Fibroblast of mammary gland (primary cell): ENCODE measurements around the gene USP14.

Source experiments
- DNase-seq: peaks from one replicate; pipeline ENCODE4 v3.0.0-alpha.2; 2010; ENCODE audit warnings: low read depth
- H3K4me3 ChIP-seq: 2 replicates; pipeline ENCODE4 v1.5.1; 2011; ENCODE audit warnings: low read depth, mild to moderate bottlenecking, low read length, moderate library complexity; ENCODE audit not compliant: control insufficient read depth
- TF ChIP-seq, protein P1 (sequence below): conservative IDR thresholded peaks from 2 replicates; pipeline ENCODE4 v1.5.1; 2011; ENCODE audit warnings: low read depth, low read length, inconsistent platforms; ENCODE audit not compliant: control insufficient read depth, insufficient read depth

USP14 gene

DNA sequence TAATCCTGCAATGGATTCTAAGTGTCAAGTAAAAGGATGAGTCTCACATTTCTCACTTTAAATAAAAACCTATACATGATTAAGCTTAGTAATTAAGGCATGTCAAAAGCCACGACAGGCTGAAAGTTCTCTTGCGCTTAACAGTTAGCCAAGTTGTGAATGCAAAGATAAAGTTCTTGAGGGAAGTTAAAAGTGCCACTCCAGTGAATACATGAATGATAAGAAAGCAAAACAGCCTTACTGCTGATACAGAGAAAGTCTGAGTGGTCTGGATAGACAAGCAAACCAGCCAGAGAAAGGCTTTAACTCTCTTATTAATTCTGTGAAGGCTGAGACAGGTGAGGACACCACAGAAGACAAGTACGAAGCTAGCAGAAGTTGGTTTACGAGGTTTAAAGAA lies 96.8 kb downstream of the USP14 start:
- no peak overlapping the region for H3K4me3 ChIP-seq
- DNase-seq = no peak
- TF ChIP-seq, protein P1, sequence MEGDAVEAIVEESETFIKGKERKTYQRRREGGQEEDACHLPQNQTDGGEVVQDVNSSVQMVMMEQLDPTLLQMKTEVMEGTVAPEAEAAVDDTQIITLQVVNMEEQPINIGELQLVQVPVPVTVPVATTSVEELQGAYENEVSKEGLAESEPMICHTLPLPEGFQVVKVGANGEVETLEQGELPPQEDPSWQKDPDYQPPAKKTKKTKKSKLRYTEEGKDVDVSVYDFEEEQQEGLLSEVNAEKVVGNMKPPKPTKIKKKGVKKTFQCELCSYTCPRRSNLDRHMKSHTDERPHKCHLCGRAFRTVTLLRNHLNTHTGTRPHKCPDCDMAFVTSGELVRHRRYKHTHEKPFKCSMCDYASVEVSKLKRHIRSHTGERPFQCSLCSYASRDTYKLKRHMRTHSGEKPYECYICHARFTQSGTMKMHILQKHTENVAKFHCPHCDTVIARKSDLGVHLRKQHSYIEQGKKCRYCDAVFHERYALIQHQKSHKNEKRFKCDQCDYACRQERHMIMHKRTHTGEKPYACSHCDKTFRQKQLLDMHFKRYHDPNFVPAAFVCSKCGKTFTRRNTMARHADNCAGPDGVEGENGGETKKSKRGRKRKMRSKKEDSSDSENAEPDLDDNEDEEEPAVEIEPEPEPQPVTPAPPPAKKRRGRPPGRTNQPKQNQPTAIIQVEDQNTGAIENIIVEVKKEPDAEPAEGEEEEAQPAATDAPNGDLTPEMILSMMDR = no peak

DNA sequence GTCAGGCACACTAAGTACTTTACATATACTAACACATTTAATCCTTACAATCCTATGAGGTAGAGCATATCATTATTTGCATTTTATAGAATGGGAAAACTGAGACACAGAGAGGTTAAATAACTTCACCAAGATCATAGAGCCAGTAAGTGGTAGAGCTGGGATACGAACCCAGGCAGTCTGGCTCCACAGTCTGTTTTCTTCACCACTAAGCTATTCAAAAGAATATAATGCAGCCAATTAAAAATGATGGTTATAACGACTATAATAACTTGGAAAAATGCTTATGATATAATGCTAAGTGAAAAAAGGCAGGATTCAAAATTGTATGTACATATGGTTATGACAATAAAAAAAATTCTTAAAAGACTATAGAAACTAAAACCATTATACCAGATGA lies 102.2 kb downstream of the USP14 start:
- H3K4me3 ChIP-seq = no peak overlapping the region
- TF ChIP-seq, protein P1 = no peak
- no peak for DNase-seq

DNA sequence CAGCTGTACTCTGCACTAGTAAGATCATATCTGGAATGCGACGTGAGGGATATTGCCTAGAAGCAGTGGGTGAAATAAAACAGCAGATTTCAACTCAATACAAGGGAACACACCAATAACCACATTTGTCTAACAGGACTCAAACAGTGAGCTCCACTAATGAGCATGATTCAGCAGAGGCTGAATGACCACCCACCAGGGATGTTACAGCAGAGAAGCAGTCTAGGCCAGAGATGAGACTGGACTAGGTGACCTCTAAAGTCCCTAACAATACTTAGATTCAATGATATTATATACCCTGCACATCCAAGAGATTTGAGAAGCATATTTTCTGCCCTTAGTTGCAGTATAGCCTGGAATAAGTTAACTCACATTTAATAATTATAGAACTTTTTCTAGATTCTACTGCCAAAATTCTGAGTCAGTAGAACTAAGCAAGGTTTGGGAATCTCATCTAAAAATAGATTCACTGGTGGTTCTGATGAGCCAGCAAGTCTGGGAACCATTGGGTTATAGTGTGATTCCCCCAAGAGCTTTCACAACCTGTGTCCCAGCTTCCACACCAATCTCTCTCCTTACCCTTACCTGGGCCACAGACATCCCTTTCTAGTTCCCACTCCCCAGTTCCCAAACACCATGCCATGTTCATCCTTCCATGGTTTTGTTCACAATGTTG lies 103.2 kb downstream of the USP14 start:
- H3K4me3 ChIP-seq = no peak overlapping the region
- peak; percentile 40 for DNase-seq
- TF ChIP-seq, protein P1 = no peak
